Iris pigment epithelial cell (primary cell): ENCODE data around the gene ANO10.
"Not testable (repeated sequence)": the region's sequence is repeated elsewhere in the genome, so short reads cannot be mapped to it uniquely, and the experiment has no call there.

Experiments
- DNase-seq: peaks from one replicate; pipeline ENCODE4 v3.0.0-alpha.2; 2011; ENCODE audit warnings: low read depth

The ANO10 gene

GRCh38 chr3:43621656-43622432 lies at the start of gene ANO10:
ANO10 (minus strand) TSS chr3:43622011; CDS start chr3:43605852, 16,159 bp downstream.
- DNase-seq = peak; percentile 100

- DNase-seq = no peak
Observed at GRCh38 chr3:43670635-43671522, 49.1 kb upstream of the ANO10 start.

GRCh38 chr3:43665011-43665410 lies 43.2 kb upstream of the ANO10 start:
- DNase-seq = not testable (repeated sequence)

GRCh38 chr3:43661376-43661775 lies 39.6 kb upstream of the ANO10 start:
- DNase-seq = not testable (repeated sequence)

- DNase-seq = no peak
Observed at GRCh38 chr3:43659250-43659880, 37.6 kb upstream of the ANO10 start.

- not testable (repeated sequence) for DNase-seq
Observed at GRCh38 chr3:43656390-43656789, 34.6 kb upstream of the ANO10 start.

- no peak for DNase-seq
Observed at GRCh38 chr3:43650345-43650744, 28.5 kb upstream of the ANO10 start.

GRCh38 chr3:43649365-43649968 lies 27.7 kb upstream of the ANO10 start:
- DNase-seq = no peak

- DNase-seq = no peak
Observed at GRCh38 chr3:43648957-43649356, 27.1 kb upstream of the ANO10 start.

GRCh38 chr3:43647331-43648166 lies 25.7 kb upstream of the ANO10 start:
- DNase-seq = no peak

- no peak for DNase-seq
Observed at GRCh38 chr3:43644443-43644842, 22.6 kb upstream of the ANO10 start.

- no peak for DNase-seq
Observed at GRCh38 chr3:43641306-43642114, 19.7 kb upstream of the ANO10 start.

- DNase-seq = no peak
Observed at GRCh38 chr3:43640681-43641080, 18.9 kb upstream of the ANO10 start.

- no peak for DNase-seq
Observed at GRCh38 chr3:43638594-43639447, 17.0 kb upstream of the ANO10 start.

GRCh38 chr3:43637702-43638101 lies 15.9 kb upstream of the ANO10 start:
- no peak for DNase-seq

GRCh38 chr3:43632986-43633385 lies 11.2 kb upstream of the ANO10 start:
- DNase-seq = no peak

GRCh38 chr3:43632269-43632733 lies 10.5 kb upstream of the ANO10 start:
- peak; percentile 81 for DNase-seq

- no peak for DNase-seq
Observed at GRCh38 chr3:43629741-43630140, 7.9 kb upstream of the ANO10 start.

GRCh38 chr3:43629257-43629656 lies 7.4 kb upstream of the ANO10 start:
- no peak for DNase-seq
